Panc1 (cell line): ENCODE data around the gene ZFYVE16. TPM values are rescaled to one million over a fixed set of nuclear protein-coding genes. Genes with fewer than 3 reads are reported as not detected.
"Not testable (repeated sequence)": the region's sequence is repeated elsewhere in the genome, so short reads cannot be mapped to it uniquely, and the experiment has no call there.

Experiments used
- ATAC-seq: fragments of 200-7000 bp; cut with Tn5 transposase; 2 replicates; pipeline ENCODE4 v1.9.1; 2020; ENCODE audit warnings: mild to moderate bottlenecking, moderate library complexity
- BruUV-seq: library from RNA; stranded (reverse); fragments of 400-500 nt; replicated peaks from 2 replicates; lab custom pipeline; 2021; lab: Mats Ljungman, UMichigan
- CTCF ChIA-PET: fragments of 300-600 bp; sonication (Branson Sonifier 250); formaldehyde crosslinking; loops from one replicate; lab custom pipeline; 2022; ENCODE audit warnings: antibody characterized with exemption; lab: Charles Lee
- POLR2A ChIA-PET: fragments of 300-600 bp; sonication (Branson Sonifier 250); formaldehyde crosslinking; loops from one replicate; lab custom pipeline; 2022; ENCODE audit warnings: antibody characterized with exemption; lab: Charles Lee
- DNase-seq: peaks from one replicate; pipeline ENCODE4 v3.0.0-alpha.2; 2010; ENCODE audit warnings: low read depth, low spot score
- H3K27ac ChIP-seq: 2 replicates; pipeline ENCODE4 v1.5.1; 2011; ENCODE audit warnings: mild to moderate bottlenecking, low read length, inconsistent platforms
- H3K27me3 ChIP-seq: fragments of 200-500 bp; sonication (Bioruptor generic); 2 replicates; pipeline ENCODE4 v1.6.0; 2014; ENCODE audit warnings: low read length, inconsistent platforms; ENCODE audit not compliant: control insufficient read depth, insufficient read depth
- H3K36me3 ChIP-seq: fragments of 200-500 bp; sonication (Bioruptor generic); 2 replicates; pipeline ENCODE4 v1.5.1; 2014; ENCODE audit warnings: inconsistent platforms, mild to moderate bottlenecking, low read length, moderate library complexity; ENCODE audit not compliant: control insufficient read depth, insufficient read depth
- H3K4me1 ChIP-seq: 2 replicates; pipeline ENCODE4 v1.5.1; 2011; ENCODE audit warnings: inconsistent platforms, mild to moderate bottlenecking, low read length, moderate library complexity; ENCODE audit not compliant: control insufficient read depth, insufficient read depth
- H3K4me3 ChIP-seq, 2 experiments: 2 replicates each; pipeline ENCODE4 v1.5.1; 2011 to 2012; ENCODE audit warnings: low read depth in 2 of 2, low read length in 2 of 2, mild to moderate bottlenecking in 2 of 2, inconsistent platforms in 1 of 2, moderate library complexity in 1 of 2
- H3K9me3 ChIP-seq: fragments of 200-500 bp; sonication (Bioruptor generic); 2 replicates; pipeline ENCODE4 v1.5.1; 2014; ENCODE audit warnings: low read depth, mild to moderate bottlenecking, inconsistent platforms, low read length, moderate library complexity; ENCODE audit not compliant: control insufficient read depth, insufficient read depth
- CTCF ChIP-seq: fragments of 450-650 bp; IDR thresholded peaks from 2 replicates; pipeline ENCODE4 v1.5.1; 2017; ENCODE audit warnings: mild to moderate bottlenecking
- POLR2AphosphoS5 ChIP-seq: IDR thresholded peaks from 2 replicates; pipeline ENCODE4 v1.6.1; 2012; ENCODE audit warnings: mild to moderate bottlenecking, low read depth, low read length, moderate library complexity
- SIN3A ChIP-seq: IDR thresholded peaks from 2 replicates; pipeline ENCODE4 v1.6.1; 2012; ENCODE audit warnings: low read depth, mild to moderate bottlenecking, low read length, moderate library complexity, borderline replicate concordance; ENCODE audit not compliant: insufficient read depth
- TCF7L2 ChIP-seq: IDR thresholded peaks from 2 replicates; pipeline ENCODE4 v1.6.1; 2011; ENCODE audit warnings: mild to moderate bottlenecking, low read depth, low read length, inconsistent platforms
- in situ Hi-C: cut with HindIII; loops from 2 replicates; pipeline ENCODE4 v1.10.0; 2016; ENCODE audit warnings: low sequenced_read_pairs, low pct_unique_long_range_greater_than_20kb
- intact Hi-C: fragments of 100-400 bp; cut with micrococcal nuclease; formaldehyde crosslinking; loops from one replicate; pipeline ENCODE4 v1.10.0; 2022; ENCODE audit not compliant: unreplicated experiment
- total RNA-seq: library from RNA; stranded (reverse); gene quantifications from one replicate; pipeline ENCODE4 v1.2.1, GENCODE V29; 2021; ENCODE audit not compliant: unreplicated experiment
- TF ChIP-seq, protein P1 (sequence below), 2 experiments: IDR thresholded peaks; 2 replicates each; pipeline ENCODE4 v1.6.1; 2011 to 2012; ENCODE audit warnings: low read depth in 2 of 2, control low read depth in 1 of 2, low read length in 1 of 2, mild to moderate bottlenecking in 1 of 2, moderate library complexity in 1 of 2; ENCODE audit not compliant: insufficient read depth in 1 of 2

The ZFYVE16 gene
- total RNA-seq, 1 experiment from 2014 or later = 54.6 TPM

- H3K4me3 ChIP-seq, H3K27me3 ChIP-seq, in situ Hi-C loops, CTCF ChIA-PET, H3K36me3 ChIP-seq, POLR2A ChIA-PET, DNase-seq, BruUV-seq, ATAC-seq, H3K27ac ChIP-seq, H3K9me3 ChIP-seq, H3K4me1 ChIP-seq, intact Hi-C loops: not testable (repeated sequence)
These were observed 16.5 kb downstream of the ZFYVE16 start for GRCh38 chr5:80424365-80424764.

- DNase-seq (no peak), ATAC-seq (no peak)
- ChIA-PET POLR2A (no interaction called here), CTCF (no interaction called here)
- in situ Hi-C loops = no loop called here
- Histone ChIP-seq H3K27me3 (no peaks in the 10 kb centered on the region), H3K9me3 (no peaks in the 10 kb centered on the region), H3K27ac (no peak overlapping the region), H3K36me3 (peaks cover 33% of the 10 kb centered on the region), H3K4me3 (no peak overlapping the region), H3K4me1 (peaks cover 2% of the 10 kb centered on the region; the same call in 1 of the 2 replicates)
- BruUV-seq = no TSS peak
- TF ChIP-seq POLR2AphosphoS5 (no peak), TCF7L2 (no peak), CTCF (no peak), SIN3A (no peak)
- TF ChIP-seq, protein P1, sequence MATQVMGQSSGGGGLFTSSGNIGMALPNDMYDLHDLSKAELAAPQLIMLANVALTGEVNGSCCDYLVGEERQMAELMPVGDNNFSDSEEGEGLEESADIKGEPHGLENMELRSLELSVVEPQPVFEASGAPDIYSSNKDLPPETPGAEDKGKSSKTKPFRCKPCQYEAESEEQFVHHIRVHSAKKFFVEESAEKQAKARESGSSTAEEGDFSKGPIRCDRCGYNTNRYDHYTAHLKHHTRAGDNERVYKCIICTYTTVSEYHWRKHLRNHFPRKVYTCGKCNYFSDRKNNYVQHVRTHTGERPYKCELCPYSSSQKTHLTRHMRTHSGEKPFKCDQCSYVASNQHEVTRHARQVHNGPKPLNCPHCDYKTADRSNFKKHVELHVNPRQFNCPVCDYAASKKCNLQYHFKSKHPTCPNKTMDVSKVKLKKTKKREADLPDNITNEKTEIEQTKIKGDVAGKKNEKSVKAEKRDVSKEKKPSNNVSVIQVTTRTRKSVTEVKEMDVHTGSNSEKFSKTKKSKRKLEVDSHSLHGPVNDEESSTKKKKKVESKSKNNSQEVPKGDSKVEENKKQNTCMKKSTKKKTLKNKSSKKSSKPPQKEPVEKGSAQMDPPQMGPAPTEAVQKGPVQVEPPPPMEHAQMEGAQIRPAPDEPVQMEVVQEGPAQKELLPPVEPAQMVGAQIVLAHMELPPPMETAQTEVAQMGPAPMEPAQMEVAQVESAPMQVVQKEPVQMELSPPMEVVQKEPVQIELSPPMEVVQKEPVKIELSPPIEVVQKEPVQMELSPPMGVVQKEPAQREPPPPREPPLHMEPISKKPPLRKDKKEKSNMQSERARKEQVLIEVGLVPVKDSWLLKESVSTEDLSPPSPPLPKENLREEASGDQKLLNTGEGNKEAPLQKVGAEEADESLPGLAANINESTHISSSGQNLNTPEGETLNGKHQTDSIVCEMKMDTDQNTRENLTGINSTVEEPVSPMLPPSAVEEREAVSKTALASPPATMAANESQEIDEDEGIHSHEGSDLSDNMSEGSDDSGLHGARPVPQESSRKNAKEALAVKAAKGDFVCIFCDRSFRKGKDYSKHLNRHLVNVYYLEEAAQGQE (IDR thresholded peaks at IDR 0.05; ENCODE audit: insufficient read depth in 1 of 2, low read depth in 2 of 2, low read length in 1 of 2) = no peak
- intact Hi-C loops = no loop called here
These were observed 27.6 kb downstream of the ZFYVE16 start for GRCh38 chr5:80435476-80435875.

- in situ Hi-C loops (no loop called here), intact Hi-C loops (no loop called here)
- Histone ChIP-seq H3K27me3 (no peaks in the 10 kb centered on the region), H3K4me1 (peaks cover 2% of the 10 kb centered on the region; the same call in 1 of the 2 replicates), H3K27ac (no peak overlapping the region), H3K36me3 (peaks cover 41% of the 10 kb centered on the region), H3K9me3 (no peaks in the 10 kb centered on the region), H3K4me3 (no peak overlapping the region)
- no peak for TF ChIP-seq TCF7L2
- TF ChIP-seq POLR2AphosphoS5 = no peak
- POLR2A ChIA-PET = no interaction called here
- DNase-seq (no peak), ATAC-seq (no peak)
- CTCF ChIA-PET = no interaction called here
- no TSS peak for BruUV-seq
These were observed 29.5 kb downstream of the ZFYVE16 start for GRCh38 chr5:80437326-80437725.
